ENCODE data around the gene C13orf46.
"Not testable (repeated sequence)": the region's sequence is repeated elsewhere in the genome, so short reads cannot be mapped to it uniquely, and the experiment has no call there.

Gene C13orf46

GRCh38 chr13:113919761-113920559 lies 53.9 kb downstream of the C13orf46 start:
- no peak for DNase-seq

- no peak for DNase-seq
Measured at GRCh38 chr13:113918981-113919701, 54.7 kb downstream of the C13orf46 start.

- no peak for DNase-seq
Measured at GRCh38 chr13:113918580-113918979, 55.3 kb downstream of the C13orf46 start.

GRCh38 chr13:113917594-113918371 lies 56.1 kb downstream of the C13orf46 start:
- no peak for DNase-seq

GRCh38 chr13:113917096-113917495 lies 56.8 kb downstream of the C13orf46 start:
- no peak for DNase-seq

GRCh38 chr13:113916330-113916815 lies 57.5 kb downstream of the C13orf46 start:
- no peak for DNase-seq

- DNase-seq = no peak
Measured at GRCh38 chr13:113915786-113916329, 58.0 kb downstream of the C13orf46 start.

GRCh38 chr13:113915012-113915763 lies 58.7 kb downstream of the C13orf46 start:
- no peak for DNase-seq

GRCh38 chr13:113914333-113915011 lies 59.4 kb downstream of the C13orf46 start:
- DNase-seq = no peak

GRCh38 chr13:113913838-113914237 lies 60.0 kb downstream of the C13orf46 start:
- DNase-seq = not testable (repeated sequence)

GRCh38 chr13:113913408-113913807 lies 60.5 kb downstream of the C13orf46 start:
- not testable (repeated sequence) for DNase-seq

- DNase-seq = no peak
Measured at GRCh38 chr13:113912596-113912995, 61.3 kb downstream of the C13orf46 start.

- DNase-seq = no peak
Measured at GRCh38 chr13:113907635-113908617, 66.0 kb downstream of the C13orf46 start.

- no peak for DNase-seq
Measured at GRCh38 chr13:113906571-113906970, 67.3 kb downstream of the C13orf46 start.

GRCh38 chr13:113905942-113906341 lies 67.9 kb downstream of the C13orf46 start:
- no peak for DNase-seq

GRCh38 chr13:113905018-113905417 lies 68.9 kb downstream of the C13orf46 start:
- no peak for DNase-seq

GRCh38 chr13:113904411-113904810 lies 69.5 kb downstream of the C13orf46 start:
- peak; percentile 23 for DNase-seq

- no peak for DNase-seq
Measured at GRCh38 chr13:113903912-113904311, 70.0 kb downstream of the C13orf46 start.
